DMS 273 (cell line): ENCODE data around the gene KIF5C.
A peak's percentile ranks its signal among the peaks of the same experiment; 100 is the strongest.

ENCODE experiments used
- DNase-seq: peaks from one replicate; lab custom pipeline; 2025; ENCODE audit not compliant: unreplicated experiment; lab: John Stamatoyannopoulos, UW

Gene KIF5C

DNA sequence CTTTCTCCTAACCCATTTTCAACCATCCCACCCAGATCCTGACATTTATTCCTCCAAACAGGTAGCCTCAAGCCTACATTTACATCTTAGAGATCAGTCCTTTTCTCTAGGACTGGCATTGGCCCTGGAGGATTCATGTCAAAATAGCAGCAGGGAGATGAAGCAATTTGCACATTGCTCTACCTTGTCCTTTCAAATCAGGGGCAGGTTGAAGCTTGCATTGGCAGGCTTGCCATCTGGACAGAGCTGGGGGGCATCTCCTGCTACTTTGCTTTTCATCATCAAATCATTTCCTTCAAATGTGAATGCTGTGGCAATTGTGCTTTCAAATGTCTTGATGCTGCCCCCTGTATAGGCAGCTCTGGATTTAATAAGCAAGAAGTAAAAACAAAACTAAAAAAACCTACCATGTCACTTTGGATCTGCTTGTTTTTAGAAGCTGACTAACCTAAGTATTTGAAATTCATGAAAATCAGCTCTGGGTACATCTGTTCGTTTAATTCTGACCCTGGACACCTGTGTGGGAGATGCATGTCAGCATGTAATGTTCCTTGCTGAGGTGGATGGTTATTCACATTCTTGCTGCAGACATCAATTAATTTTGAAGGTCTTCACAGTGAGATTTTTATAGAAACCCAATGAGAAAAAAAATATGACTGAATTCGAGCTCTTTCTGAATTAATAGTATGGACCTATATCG, 47.9 kb downstream of the KIF5C start:
- DNase-seq: peak; percentile 94

DNA sequence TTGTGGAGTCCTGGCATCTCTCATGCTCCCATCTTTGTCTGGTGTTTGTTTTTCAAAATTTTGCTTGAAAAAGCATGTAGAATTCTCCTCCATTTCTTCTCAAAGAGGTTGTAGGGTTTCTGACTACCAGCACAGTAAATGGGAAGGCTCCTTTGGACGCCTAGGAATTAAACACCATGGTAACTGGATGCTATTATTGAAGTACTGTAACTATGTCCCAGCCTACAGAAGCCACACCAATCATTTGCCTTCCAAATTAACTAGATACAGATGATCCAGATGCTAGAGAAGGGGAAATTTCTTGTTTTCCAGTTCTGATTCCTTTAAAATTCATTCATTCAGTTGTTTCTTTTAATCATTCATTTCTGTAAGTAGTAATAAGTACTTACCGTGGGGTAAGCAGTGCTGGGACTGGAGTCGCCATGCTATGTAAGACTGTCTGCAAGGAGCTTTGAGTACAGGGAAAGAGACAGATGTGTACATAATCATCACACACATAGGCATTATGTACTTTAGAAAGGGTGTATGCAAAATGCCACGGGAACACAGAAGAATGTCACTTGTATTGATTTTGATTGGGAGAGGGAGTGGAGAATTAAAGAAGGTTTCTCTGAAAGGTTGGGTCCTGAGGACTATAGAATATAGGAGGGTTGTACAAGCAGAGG, 49.6 kb downstream of the KIF5C start:
- peak; percentile 40 for DNase-seq

DNA sequence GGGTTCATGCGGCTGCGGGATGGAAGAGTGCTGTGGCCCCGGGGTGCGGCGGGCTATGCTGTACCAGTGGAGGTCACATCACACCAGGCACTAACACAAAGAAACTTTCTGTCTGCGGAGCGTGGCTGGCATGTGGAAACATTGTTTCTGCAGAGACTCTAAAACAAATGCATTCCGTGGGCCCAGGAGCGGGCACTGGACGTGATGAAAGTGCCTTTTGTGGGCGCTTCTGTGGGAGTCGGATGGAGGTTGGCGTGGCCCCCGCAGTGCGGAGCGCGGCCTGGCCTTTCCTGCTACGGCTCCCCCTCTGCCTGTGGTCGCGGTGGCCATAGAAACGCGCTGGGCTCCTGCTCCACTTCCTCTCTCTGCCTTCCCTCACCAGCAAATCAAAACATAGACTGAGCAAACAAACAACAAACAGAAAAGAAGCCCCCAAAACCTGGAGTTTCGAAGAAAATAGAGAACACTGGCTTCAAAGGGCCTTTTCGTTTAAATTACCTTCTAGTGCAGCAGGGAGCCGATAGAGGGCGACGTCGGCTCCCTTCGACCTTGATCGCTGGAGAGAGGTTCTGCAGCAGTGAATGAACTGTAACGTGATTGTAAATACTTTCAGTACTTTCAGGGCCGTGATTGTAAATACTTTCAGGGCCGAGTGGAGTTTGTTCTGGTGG, 51.4 kb downstream of the KIF5C start:
- DNase-seq: peak; percentile 56

DNA sequence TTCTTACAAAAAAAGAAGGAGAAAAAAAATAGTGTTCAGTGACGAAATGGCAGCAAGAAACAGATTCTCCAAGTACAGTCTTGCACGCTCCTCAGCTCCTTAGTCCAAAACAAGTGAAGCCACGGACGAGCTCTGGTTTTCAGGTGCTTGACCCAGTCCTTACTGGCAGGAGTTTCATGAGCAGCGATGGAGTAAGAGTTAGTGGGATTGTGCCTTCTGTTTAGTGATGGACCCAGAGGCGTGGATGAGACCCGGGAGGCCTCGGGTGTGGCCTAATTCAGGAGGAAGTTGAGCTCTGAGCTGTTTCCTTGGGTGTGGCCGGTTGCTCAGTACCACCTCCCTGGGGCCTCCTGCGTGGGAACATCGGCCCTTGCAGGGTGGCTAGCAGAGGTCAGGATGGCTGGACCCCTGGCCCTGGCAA, 52.0 kb downstream of the KIF5C start:
- DNase-seq: no peak

GRCh38 chr2:148928395-148928794, 53.4 kb downstream of the KIF5C start:
- DNase-seq: no peak

GRCh38 chr2:148930046-148930775, 55.2 kb downstream of the KIF5C start:
- DNase-seq: peak; percentile 65

DNA sequence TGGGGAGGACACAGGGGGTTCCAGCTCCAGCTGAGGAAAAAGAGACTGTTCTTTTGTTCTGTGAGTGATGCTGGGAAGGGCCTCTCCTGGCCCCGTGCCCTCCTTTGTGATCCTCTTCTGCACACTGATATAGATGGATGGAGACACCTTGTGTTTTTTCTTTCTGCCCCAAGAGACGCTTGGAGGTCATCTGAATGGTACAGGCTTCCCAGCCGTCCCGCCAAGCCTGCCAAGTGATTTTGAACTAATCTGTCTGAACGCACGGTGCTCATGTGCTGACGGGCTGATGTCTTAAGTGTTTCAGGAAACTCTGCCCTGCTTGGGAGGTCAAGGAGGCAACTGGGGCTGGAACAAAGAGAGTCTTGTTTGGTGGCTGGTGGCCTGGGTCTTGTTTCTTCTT, 57.5 kb downstream of the KIF5C start:
- no peak for DNase-seq

GRCh38 chr2:148933456-148933855, 58.4 kb downstream of the KIF5C start:
- no peak for DNase-seq

- no peak for DNase-seq
These were observed 60.8 kb downstream of the KIF5C start for GRCh38 chr2:148935791-148936190.

DNA sequence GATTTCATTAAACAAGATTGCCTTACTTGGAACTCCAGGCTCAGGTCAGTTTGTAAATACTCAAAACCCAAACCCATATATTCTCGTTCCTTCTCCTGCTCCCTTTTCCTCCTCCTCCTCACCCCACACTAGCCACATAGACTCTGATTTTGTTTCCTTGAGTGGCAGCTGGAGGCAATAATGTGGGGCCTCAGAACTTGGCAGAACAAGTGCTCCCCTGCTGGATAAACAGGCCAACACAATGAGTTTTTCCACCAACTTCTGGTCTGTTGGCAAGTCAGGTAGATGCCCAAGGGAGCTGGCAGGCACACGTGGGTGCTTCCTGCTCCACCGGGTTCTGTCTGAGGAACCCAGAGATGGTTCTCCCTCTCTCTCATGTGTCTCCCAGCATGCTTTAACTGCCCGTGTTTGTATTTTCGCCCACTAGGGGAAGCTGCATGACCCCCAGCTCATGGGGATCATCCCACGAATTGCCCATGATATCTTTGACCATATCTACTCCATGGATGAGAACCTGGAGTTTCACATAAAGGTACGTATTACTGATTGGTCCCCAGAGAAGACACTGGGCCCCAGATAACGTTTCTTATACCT, 61.9 kb downstream of the KIF5C start:
- peak; percentile 44 for DNase-seq

DNA sequence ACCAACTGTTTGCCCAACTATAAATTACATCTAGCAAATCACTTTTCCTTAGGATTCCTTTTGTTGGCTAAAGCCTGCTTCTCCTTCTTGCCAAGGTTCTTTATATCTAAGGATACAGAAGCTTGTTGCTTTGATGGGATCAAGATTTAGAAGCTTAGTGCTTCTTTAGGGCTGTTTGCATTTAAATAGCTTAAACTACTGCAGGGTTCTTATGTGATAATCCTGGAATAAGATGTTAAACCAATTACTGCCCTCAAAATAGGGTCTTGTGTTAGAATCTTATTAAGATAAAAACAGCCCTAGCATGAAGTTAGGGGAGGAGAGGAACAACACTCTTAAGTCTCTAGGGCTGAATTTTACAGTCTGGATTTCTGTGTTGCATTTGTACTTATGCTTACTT, 64.2 kb downstream of the KIF5C start:
- DNase-seq: no peak

DNA sequence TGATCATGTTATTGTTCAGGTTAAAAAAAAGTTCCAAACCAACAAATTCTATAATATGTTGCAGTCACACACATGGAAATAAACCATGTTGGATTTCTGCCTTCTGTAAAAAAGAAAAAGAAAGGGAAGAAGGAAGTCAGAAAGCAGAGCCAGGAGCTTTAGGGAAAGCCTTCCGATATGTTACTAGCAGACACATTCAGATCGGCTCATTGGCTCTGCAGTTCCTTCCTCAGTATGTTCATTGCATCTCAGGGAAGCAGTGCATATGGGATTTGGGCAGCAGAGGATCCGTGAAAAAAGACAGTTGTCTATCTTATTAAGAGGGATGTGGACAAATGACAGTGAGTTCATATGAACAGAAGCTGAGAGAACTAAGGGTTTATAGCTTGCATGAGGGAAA, 68.1 kb downstream of the KIF5C start:
- DNase-seq: no peak

GRCh38 chr2:148944536-148944935, 69.5 kb downstream of the KIF5C start:
- no peak for DNase-seq

GRCh38 chr2:148947299-148947698, 72.3 kb downstream of the KIF5C start:
- no peak for DNase-seq

GRCh38 chr2:148948868-148949267, 73.8 kb downstream of the KIF5C start:
- DNase-seq: no peak

GRCh38 chr2:148949348-148949747, 74.3 kb downstream of the KIF5C start:
- DNase-seq: no peak

DNA sequence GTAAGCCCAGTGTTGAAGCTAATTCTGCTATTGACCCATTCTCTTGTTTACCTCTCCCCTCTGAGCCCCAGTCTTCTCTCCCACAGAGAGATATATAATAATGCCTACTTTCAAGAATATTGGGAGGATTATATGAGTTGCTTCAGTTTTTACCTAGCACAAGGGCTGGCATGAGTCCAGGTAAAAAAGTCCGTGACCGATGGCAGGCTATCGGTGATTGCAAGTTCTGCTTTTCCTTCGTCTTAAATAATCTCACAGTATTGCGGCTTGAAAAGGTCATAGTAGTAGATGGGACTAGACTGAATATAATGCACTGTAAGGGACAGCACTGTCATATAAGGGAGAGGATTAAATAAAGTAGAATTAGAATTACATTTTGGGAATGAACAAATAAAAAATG, 77.6 kb downstream of the KIF5C start:
- no peak for DNase-seq

- no peak for DNase-seq
These were observed 78.4 kb downstream of the KIF5C start for GRCh38 chr2:148953426-148953825.

DNA sequence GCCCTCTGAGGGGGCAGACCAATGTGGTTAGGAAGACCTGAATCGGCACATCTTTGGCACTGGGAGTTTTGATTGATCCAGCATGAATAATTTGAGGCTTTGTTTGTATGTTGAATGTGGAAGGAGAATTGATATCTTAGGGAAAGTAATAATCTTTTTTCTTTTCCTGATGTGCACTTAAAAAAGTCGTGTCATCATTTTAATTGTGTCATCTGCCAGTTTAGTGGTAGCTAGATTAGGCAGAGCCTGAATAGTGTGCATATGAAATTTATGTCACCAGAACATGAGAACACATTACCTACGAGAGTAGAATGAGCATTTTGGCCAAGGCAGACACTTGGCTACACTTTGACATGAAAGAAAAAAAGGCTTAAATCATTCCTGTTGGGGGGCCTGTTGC, 79.5 kb downstream of the KIF5C start:
- no peak for DNase-seq

DNA sequence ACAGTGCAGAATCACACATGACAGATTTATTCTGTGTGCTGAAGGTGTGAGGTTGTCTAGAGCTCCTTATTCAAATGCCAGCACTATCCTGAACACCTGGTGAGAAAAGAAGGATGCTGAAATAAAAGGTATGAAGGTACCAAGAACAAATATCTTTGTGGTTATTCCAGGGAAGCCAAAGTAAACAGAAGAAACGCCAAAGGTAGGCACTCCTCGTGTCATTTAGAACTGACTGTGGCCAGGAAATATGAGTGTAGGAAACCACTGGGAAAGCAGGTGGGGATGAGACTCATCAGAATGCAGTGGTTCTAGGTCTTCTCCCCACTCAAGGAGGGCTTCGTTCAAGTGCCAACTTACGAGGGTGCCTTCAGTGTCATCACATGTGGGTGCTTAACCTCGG, 80.8 kb downstream of the KIF5C start:
- no peak for DNase-seq

DNA sequence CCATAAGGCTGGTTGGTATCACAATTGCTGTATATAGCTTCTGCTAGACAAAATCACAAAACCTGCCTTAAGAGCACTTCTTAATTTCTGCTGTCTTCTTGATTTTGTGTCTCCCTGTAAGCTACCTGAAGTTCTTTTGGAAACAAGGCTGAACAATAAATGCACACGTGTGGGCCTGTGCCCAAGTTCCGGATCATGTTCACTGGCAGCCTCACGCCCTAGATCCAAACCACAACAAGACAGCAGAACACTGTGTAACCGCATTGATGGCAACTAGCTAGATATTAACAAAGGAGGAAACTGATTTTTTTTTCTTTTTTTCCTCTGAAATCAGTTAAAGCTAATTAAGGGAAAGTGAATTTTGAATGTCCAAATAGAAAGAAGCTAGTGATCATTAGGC, 82.0 kb downstream of the KIF5C start:
- no peak for DNase-seq
